C1 segment of cervical spinal cord (tissue), 14 donors: ENCODE measurements around the gene PFKL.
A peak's percentile ranks its signal among the peaks of the same experiment; 100 is the strongest.
"Not testable (repeated sequence)": the region's sequence is repeated elsewhere in the genome, so short reads cannot be mapped to it uniquely, and the experiment has no call there.

ENCODE experiments used
- DNase-seq, 14 donors: peaks; one replicate each; lab custom pipeline; 2025; lab: John Stamatoyannopoulos, UW

Gene PFKL

GRCh38 chr21:44361903-44362302 is 62.0 kb downstream of the PFKL start:
- not testable (repeated sequence) for DNase-seq

GRCh38 chr21:44363278-44363677 is 63.4 kb downstream of the PFKL start:
- no peak for DNase-seq

- no peak for DNase-seq
Observed at GRCh38 chr21:44364151-44365053, 64.5 kb downstream of the PFKL start.

- no peak for DNase-seq
Observed at GRCh38 chr21:44365251-44365966, 65.6 kb downstream of the PFKL start.

GRCh38 chr21:44365967-44366585 is 66.2 kb downstream of the PFKL start:
- no peak for DNase-seq

GRCh38 chr21:44366586-44367211 is 66.8 kb downstream of the PFKL start:
- DNase-seq = no peak

GRCh38 chr21:44368711-44369446 is 69.0 kb downstream of the PFKL start:
- DNase-seq = no peak

GRCh38 chr21:44370027-44370735 is 70.3 kb downstream of the PFKL start:
- no peak for DNase-seq

- DNase-seq = no peak
Observed at GRCh38 chr21:44370786-44371410, 71.0 kb downstream of the PFKL start.

- DNase-seq = no peak
Observed at GRCh38 chr21:44371596-44371995, 71.7 kb downstream of the PFKL start.

- DNase-seq = no peak
Observed at GRCh38 chr21:44372616-44373015, 72.8 kb downstream of the PFKL start.

- no peak for DNase-seq
Observed at GRCh38 chr21:44374601-44375280, 74.9 kb downstream of the PFKL start.

GRCh38 chr21:44375281-44375651 is 75.4 kb downstream of the PFKL start:
- peak in 1 of 14 donors; percentile 39 for DNase-seq

GRCh38 chr21:44375761-44376241 is 75.9 kb downstream of the PFKL start:
- no peak for DNase-seq

GRCh38 chr21:44376606-44377005 is 76.8 kb downstream of the PFKL start:
- DNase-seq = no peak
